Uterus (tissue), 2 donors: ENCODE measurements around the gene XYLB.

Experiments used
- CTCF ChIP-seq, 4 experiments: fragments of 200-600 bp in 2 of 4; fragments of 450-650 bp in 2 of 4; sonication (generic) in 2 of 4; IDR thresholded peaks; one replicate each; pipeline ENCODE4 v1.5.1; 2016 to 2019; ENCODE audit warnings: antibody characterized with exemption in 4 of 4, mild to moderate bottlenecking in 2 of 4, moderate library complexity in 1 of 4
- POLR2A ChIP-seq, 2 donors: fragments of 450-650 bp; IDR thresholded peaks; one replicate each; pipeline ENCODE4 v1.6.1; 2016; ENCODE audit warnings: antibody characterized with exemption in 2 of 2, mild to moderate bottlenecking in 1 of 2, moderate library complexity in 1 of 2

DNA sequence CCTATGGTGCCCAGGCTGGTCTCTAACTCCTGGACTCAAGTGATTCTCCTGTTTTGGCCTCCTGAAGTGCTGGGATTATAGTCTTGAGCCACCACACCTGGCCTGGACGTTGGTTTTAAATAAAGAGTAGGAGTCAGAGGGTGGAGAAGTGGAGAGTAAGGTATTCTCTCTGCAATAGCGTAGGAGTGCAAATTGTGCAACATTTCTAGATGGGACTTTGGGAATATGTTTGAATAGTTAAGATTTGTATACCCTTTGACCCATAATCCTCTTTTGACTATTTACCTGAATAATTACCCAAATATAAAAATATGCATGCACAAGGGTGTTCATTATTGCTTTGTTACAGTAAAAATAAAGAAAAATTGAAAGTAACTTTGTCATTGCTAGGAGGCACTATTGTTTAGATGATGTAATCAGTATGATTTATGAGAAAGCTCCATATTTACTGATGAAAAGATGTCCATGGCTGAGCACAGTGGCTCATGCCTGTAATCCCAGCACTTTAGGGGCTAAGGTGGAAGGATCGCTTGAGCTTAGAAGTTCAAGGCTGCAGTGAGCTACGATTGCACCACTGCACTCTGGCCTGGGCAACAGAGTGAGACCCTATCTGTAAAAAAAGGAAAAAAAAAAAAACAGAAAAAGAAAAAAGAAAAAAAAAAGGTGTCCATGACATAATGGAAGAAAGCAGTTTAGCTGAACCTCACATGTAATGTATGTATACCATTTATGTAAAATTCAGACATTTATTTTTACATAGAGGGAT lies 15.1 kb upstream of the XYLB start:
- TF ChIP-seq CTCF (IDR thresholded peaks at IDR 0.05): no peak
- TF ChIP-seq POLR2A (IDR thresholded peaks at IDR 0.05): no peak
